SU-DHL-6 (cell line): ENCODE data around the gene KDM4B.

Experiments
- H2AFZ ChIP-seq: fragments of 200-600 bp; sonication (generic); 2 replicates; pipeline ENCODE4 v1.6.1; 2014; ENCODE audit warnings: low read depth, mild to moderate bottlenecking, moderate library complexity, mixed read lengths, antibody characterized with exemption, low read length; ENCODE audit not compliant: severe bottlenecking
- H3F3A ChIP-seq: fragments of 200-600 bp; shearing (Covaris generic); 2 replicates; pipeline ENCODE4 v1.6.0; 2016; ENCODE audit warnings: antibody characterized with exemption, mild to moderate bottlenecking; ENCODE audit not compliant: insufficient read depth
- H3K27ac ChIP-seq: fragments of 200-600 bp; sonication (generic); 2 replicates; pipeline ENCODE4 v1.5.1; 2016; ENCODE audit warnings: low read depth, mild to moderate bottlenecking, low read length, moderate library complexity, mixed read lengths
- H3K27me3 ChIP-seq: fragments of 200-600 bp; sonication (generic), shearing (Covaris generic); 2 replicates; pipeline ENCODE4 v1.6.0; 2014; ENCODE audit warnings: mild to moderate bottlenecking, low read length
- H3K36me3 ChIP-seq: fragments of 200-600 bp; sonication (generic); 2 replicates; pipeline ENCODE4 v1.6.1; 2014; ENCODE audit warnings: mild to moderate bottlenecking, low read length, mixed read lengths
- H3K4me2 ChIP-seq: fragments of 300-600, 200-600 bp; shearing (Covaris generic), sonication (generic); 2 replicates; pipeline ENCODE4 v1.6.0; 2014; ENCODE audit warnings: low read length, low read depth, mild to moderate bottlenecking; ENCODE audit not compliant: poor library complexity, severe bottlenecking
- H3K4me3 ChIP-seq: fragments of 200-600 bp; sonication (generic); 2 replicates; pipeline ENCODE4 v1.5.1; 2014; ENCODE audit warnings: antibody characterized with exemption, low read length, mild to moderate bottlenecking, mixed read lengths; ENCODE audit not compliant: insufficient read depth, poor library complexity, severe bottlenecking
- H3K79me2 ChIP-seq: fragments of 200-600 bp; sonication (generic); 2 replicates; pipeline ENCODE4 v1.6.1; 2014; ENCODE audit warnings: mild to moderate bottlenecking, low read length, moderate library complexity; ENCODE audit not compliant: insufficient read depth
- H3K9ac ChIP-seq: fragments of 200-600 bp; sonication (generic); 2 replicates; pipeline ENCODE4 v1.7.0; 2014; ENCODE audit warnings: mild to moderate bottlenecking, low read length
- H3K9me2 ChIP-seq: fragments of 200-600 bp; sonication (generic); replicated peaks from 2 replicates; pipeline ENCODE4 v1.6.1; 2014; ENCODE audit warnings: low read length; ENCODE audit not compliant: insufficient read depth
- H3K9me3 ChIP-seq: fragments of 200-600 bp; sonication (generic); 2 replicates; pipeline ENCODE4 v1.6.1; 2014; ENCODE audit warnings: low read length, mixed read lengths; ENCODE audit not compliant: insufficient read depth
- H4K20me1 ChIP-seq: fragments of 200-600 bp; sonication (generic); 2 replicates; pipeline ENCODE4 v1.6.1; 2014; ENCODE audit warnings: low read depth, mild to moderate bottlenecking, antibody characterized with exemption, low read length, moderate library complexity, mixed read lengths
- CTCF ChIP-seq: fragments of 200-600 bp; sonication (generic); IDR thresholded peaks from one replicate; pipeline ENCODE4 v1.5.1; 2017; ENCODE audit warnings: antibody characterized with exemption, mild to moderate bottlenecking, low read length, moderate library complexity; ENCODE audit not compliant: insufficient read depth, poor library complexity, severe bottlenecking
- EZH2phosphoT487 ChIP-seq: fragments of 200-600 bp; sonication (generic), shearing (Covaris generic); conservative IDR thresholded peaks from 2 replicates; pipeline ENCODE4 v1.6.1; 2018; ENCODE audit warnings: mild to moderate bottlenecking, antibody characterized with exemption, low read length, moderate library complexity, mixed read lengths

KDM4B gene

DNA sequence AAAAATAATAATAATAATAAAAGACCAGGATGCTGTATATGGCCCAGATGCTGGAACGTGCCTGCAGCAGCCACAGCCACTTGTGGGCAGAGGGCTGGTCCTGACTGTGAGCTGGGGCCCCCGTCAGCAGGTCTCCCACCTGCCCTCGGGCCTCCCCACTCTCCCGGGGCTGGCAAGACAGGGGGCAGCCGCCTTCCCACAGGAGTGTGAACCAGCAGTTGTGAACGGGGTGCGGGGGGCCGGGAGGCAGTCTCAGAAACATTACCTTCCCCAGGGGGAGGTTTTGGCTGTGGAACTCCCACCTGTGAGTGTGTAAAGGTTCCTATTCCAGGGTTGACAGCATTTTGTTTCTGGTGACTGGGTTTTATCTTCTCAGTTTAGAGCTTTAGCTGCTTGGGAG lies 151.4 kb downstream of the KDM4B start:
- Histone ChIP-seq H3K9ac (no peak overlapping the region), H4K20me1 (no peaks in the 10 kb centered on the region), H3K79me2 (no peaks in the 10 kb centered on the region), H3K36me3 (no peaks in the 10 kb centered on the region), H3K4me3 (no peak overlapping the region), H3K9me2 (no peaks in the 10 kb centered on the region), H3K9me3 (no peaks in the 10 kb centered on the region), H2AFZ (no peak overlapping the region), H3K4me2 (no peak overlapping the region), H3F3A (no peaks in the 10 kb centered on the region), H3K27ac (no peak overlapping the region), H3K27me3 (no peaks in the 10 kb centered on the region)
- no peak for TF ChIP-seq EZH2phosphoT487
- no peak for TF ChIP-seq CTCF

- H3K36me3 ChIP-seq: no peaks in the 10 kb centered on the region
- H3K27me3 ChIP-seq: no peaks in the 10 kb centered on the region
- no peaks in the 10 kb centered on the region for H3K9me2 ChIP-seq
- no peaks in the 10 kb centered on the region for H3F3A ChIP-seq
- no peak overlapping the region for H3K4me3 ChIP-seq
- H3K79me2 ChIP-seq: no peaks in the 10 kb centered on the region
- H2AFZ ChIP-seq: no peak overlapping the region
- no peak overlapping the region for H3K9ac ChIP-seq
- no peak overlapping the region for H3K4me2 ChIP-seq
- no peak for TF ChIP-seq CTCF
- TF ChIP-seq EZH2phosphoT487: no peak
- H4K20me1 ChIP-seq: no peaks in the 10 kb centered on the region
- no peaks in the 10 kb centered on the region for H3K9me3 ChIP-seq
- no peak overlapping the region for H3K27ac ChIP-seq
Observed at GRCh38 chr19:5120833-5121232, 151.9 kb downstream of the KDM4B start.

- Histone ChIP-seq H3K4me3 (no peak overlapping the region), H3F3A (no peaks in the 10 kb centered on the region), H3K9me2 (no peaks in the 10 kb centered on the region), H3K9ac (no peak overlapping the region), H3K79me2 (no peaks in the 10 kb centered on the region), H3K9me3 (no peaks in the 10 kb centered on the region), H3K27ac (no peak overlapping the region), H3K27me3 (no peaks in the 10 kb centered on the region), H4K20me1 (no peaks in the 10 kb centered on the region), H2AFZ (no peak overlapping the region), H3K4me2 (no peak overlapping the region), H3K36me3 (no peaks in the 10 kb centered on the region)
- TF ChIP-seq CTCF (no peak), EZH2phosphoT487 (no peak)
Observed at GRCh38 chr19:5121266-5122120, 152.6 kb downstream of the KDM4B start.
